GM12873 (cell line): ENCODE data around the gene DDIT3.

Experiments used
- CTCF ChIP-seq: IDR thresholded peaks from 2 replicates; pipeline ENCODE4 v1.5.1; 2012; ENCODE audit warnings: low read depth, mild to moderate bottlenecking, moderate library complexity, low read length, control low read depth; ENCODE audit not compliant: insufficient read depth; ENCODE audit errors: missing control alignments

The DDIT3 gene

GRCh38 chr12:57545809-57546437 is 25.6 kb upstream of the DDIT3 start:
- TF ChIP-seq CTCF, result no peak

- TF ChIP-seq CTCF, result no peak
These were observed 23.3 kb upstream of the DDIT3 start for GRCh38 chr12:57543581-57543980.

- TF ChIP-seq CTCF, result no peak
These were observed 21.4 kb upstream of the DDIT3 start for GRCh38 chr12:57541717-57542116.

- TF ChIP-seq CTCF, result no peak
These were observed 20.7 kb upstream of the DDIT3 start for GRCh38 chr12:57541001-57541400.

GRCh38 chr12:57539134-57539768 is 18.9 kb upstream of the DDIT3 start:
- TF ChIP-seq CTCF, result no peak

- no peak for TF ChIP-seq CTCF
These were observed 16.3 kb upstream of the DDIT3 start for GRCh38 chr12:57536597-57536942.

- TF ChIP-seq CTCF, result no peak
These were observed 15.7 kb upstream of the DDIT3 start for GRCh38 chr12:57535764-57536596.
